HepG2 (cell line): ENCODE data around the gene POU6F2. TPM values are rescaled to one million over a fixed set of nuclear protein-coding genes. Genes with fewer than 3 reads are reported as not detected.

ENCODE experiments used
- ATF7 ChIP-seq, 2 experiments: fragments of 450-650 bp in 1 of 2; sonication (generic) in 1 of 2; formaldehyde crosslinking in 1 of 2; IDR thresholded peaks; 2 replicates each; pipeline versions ENCODE4 v1.4.0 to v1.6.1; 2016 to 2020; ENCODE audit warnings: antibody characterized with exemption in 1 of 2, mild to moderate bottlenecking in 1 of 2, missing genetic modification reagents in 1 of 2
- GATA4 ChIP-seq: sonication (generic); IDR thresholded peaks from 2 replicates; pipeline ENCODE4 v1.6.1; 2016; ENCODE audit warnings: antibody characterized with exemption, low read depth, borderline replicate concordance
- GZF1 ChIP-seq: sonication (generic); formaldehyde crosslinking; IDR thresholded peaks from 2 replicates; pipeline ENCODE4 v1.5.1; 2020; ENCODE audit warnings: mild to moderate bottlenecking, missing genetic modification reagents
- MED8 ChIP-seq: sonication (generic); formaldehyde crosslinking; IDR thresholded peaks from 2 replicates; pipeline ENCODE4 v1.8.1; 2023; ENCODE audit warnings: mild to moderate bottlenecking, missing genetic modification reagents; ENCODE audit not compliant: insufficient replicate concordance
- MIXL1 ChIP-seq: IDR thresholded peaks from 2 replicates; pipeline ENCODE4 v1.6.1; 2016
- PRMT3 ChIP-seq: sonication (generic); formaldehyde crosslinking; IDR thresholded peaks from 2 replicates; pipeline ENCODE4 v1.8.1; 2022; ENCODE audit warnings: low read depth, mild to moderate bottlenecking, moderate library complexity, missing genetic modification reagents, borderline replicate concordance
- PRPF4 ChIP-seq: fragments of 200-400 bp; formaldehyde crosslinking; IDR thresholded peaks from 2 replicates; pipeline ENCODE4 v1.6.1; 2016; ENCODE audit warnings: low read length, low read depth; ENCODE audit not compliant: poor library complexity, severe bottlenecking
- SALL2 ChIP-seq: sonication (generic); formaldehyde crosslinking; IDR thresholded peaks from 2 replicates; pipeline ENCODE4 v1.8.1; 2023; ENCODE audit warnings: mild to moderate bottlenecking, missing genetic modification reagents, inconsistent platforms
- SRY ChIP-seq: sonication (generic); formaldehyde crosslinking; IDR thresholded peaks from 2 replicates; pipeline ENCODE4 v1.8.0; 2022; ENCODE audit warnings: mild to moderate bottlenecking, missing genetic modification reagents
- U2AF1 ChIP-seq: fragments of 200-400 bp; formaldehyde crosslinking; optimal IDR thresholded peaks from 2 replicates; pipeline ENCODE3; 2017; ENCODE audit warnings: mild to moderate bottlenecking, low read depth, low read length
- ZNF251 ChIP-seq: sonication (generic); formaldehyde crosslinking; IDR thresholded peaks from 2 replicates; pipeline ENCODE4 v1.9.0; 2021; ENCODE audit warnings: mild to moderate bottlenecking, missing genetic modification reagents
- ZNF260 ChIP-seq: sonication (generic); formaldehyde crosslinking; IDR thresholded peaks from 2 replicates; pipeline ENCODE4 v1.4.0; 2020; ENCODE audit warnings: missing genetic modification reagents, low read depth, mild to moderate bottlenecking, borderline replicate concordance
- ZNF577 ChIP-seq: sonication (generic); formaldehyde crosslinking; IDR thresholded peaks from 2 replicates; pipeline ENCODE4 v1.4.0; 2020; ENCODE audit warnings: mild to moderate bottlenecking, low read depth, missing genetic modification reagents, borderline replicate concordance
- polyA plus RNA-seq, 8 experiments: library from polyadenylated mRNA; depleted of rRNA in 3 of 8; stranded (reverse) in 7 of 8; unstranded in 1 of 8; fragments of >200 nt; fragmentation: Illumina TruSeq in 4 of 8; extraction: Trizol in 4 of 8; gene quantifications; 2 replicates each; pipeline versions ENCODE4 v1.2.1 to v1.2.3, GENCODE V29; 2011 to 2016; ENCODE audit warnings: low read depth in 4 of 8, missing spikeins in 1 of 8, mixed read lengths in 1 of 8; ENCODE audit not compliant: insufficient read depth in 1 of 8
- total RNA-seq, 5 experiments: library from RNA; depleted of rRNA; stranded (reverse); fragments of >200 nt; fragmentation: Illumina TruSeq; extraction: Trizol; gene quantifications; 2 replicates each; pipeline ENCODE4 v1.2.3, GENCODE V29; 2016; ENCODE audit warnings: low read depth in 1 of 5
- TF ChIP-seq, protein P1 (sequence below): sonication (generic); formaldehyde crosslinking; IDR thresholded peaks from 2 replicates; pipeline ENCODE4 v1.5.0; 2020; ENCODE audit warnings: mild to moderate bottlenecking, missing genetic modification reagents, borderline replicate concordance
- TF ChIP-seq, protein P2 (sequence below): IDR thresholded peaks from 2 replicates; pipeline ENCODE4 v1.6.1; 2016; ENCODE audit warnings: low read depth, control low read depth
- TF ChIP-seq, protein P3 (sequence below): sonication (generic); formaldehyde crosslinking; IDR thresholded peaks from 2 replicates; pipeline ENCODE4 v1.5.1; 2020; ENCODE audit warnings: missing genetic modification reagents, mild to moderate bottlenecking, borderline replicate concordance
- TF ChIP-seq, protein P4 (sequence below): sonication (generic); formaldehyde crosslinking; IDR thresholded peaks from 2 replicates; pipeline ENCODE4 v1.5.1; 2020; ENCODE audit warnings: mild to moderate bottlenecking, missing genetic modification reagents, borderline replicate concordance

The POU6F2 gene
- total and polyA plus RNA-seq, 2 of the 13 experiments (the other 11 are each of a cell fraction or from before 2014, with no cell fraction given) = not detected

DNA sequence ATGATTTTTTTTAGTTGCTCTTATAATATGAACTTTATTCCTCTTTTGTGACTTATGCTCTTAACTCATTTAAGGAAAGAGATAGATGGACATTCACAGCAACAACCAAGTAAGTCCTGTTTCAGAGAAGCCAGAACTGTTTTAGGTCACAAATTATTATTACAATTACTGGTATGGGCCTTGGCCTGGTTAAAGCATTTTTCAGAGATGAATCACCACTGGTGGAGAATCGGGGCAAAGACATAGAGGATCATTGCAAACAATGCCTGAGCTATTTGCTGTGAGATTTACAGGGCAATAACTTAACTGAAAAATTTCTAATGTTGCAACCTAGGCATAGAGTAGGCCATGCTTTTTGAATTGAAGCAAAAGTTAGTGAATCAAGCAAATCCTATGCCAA is 450.5 kb downstream of the POU6F2 start (continued):
- TF ChIP-seq, protein P1, sequence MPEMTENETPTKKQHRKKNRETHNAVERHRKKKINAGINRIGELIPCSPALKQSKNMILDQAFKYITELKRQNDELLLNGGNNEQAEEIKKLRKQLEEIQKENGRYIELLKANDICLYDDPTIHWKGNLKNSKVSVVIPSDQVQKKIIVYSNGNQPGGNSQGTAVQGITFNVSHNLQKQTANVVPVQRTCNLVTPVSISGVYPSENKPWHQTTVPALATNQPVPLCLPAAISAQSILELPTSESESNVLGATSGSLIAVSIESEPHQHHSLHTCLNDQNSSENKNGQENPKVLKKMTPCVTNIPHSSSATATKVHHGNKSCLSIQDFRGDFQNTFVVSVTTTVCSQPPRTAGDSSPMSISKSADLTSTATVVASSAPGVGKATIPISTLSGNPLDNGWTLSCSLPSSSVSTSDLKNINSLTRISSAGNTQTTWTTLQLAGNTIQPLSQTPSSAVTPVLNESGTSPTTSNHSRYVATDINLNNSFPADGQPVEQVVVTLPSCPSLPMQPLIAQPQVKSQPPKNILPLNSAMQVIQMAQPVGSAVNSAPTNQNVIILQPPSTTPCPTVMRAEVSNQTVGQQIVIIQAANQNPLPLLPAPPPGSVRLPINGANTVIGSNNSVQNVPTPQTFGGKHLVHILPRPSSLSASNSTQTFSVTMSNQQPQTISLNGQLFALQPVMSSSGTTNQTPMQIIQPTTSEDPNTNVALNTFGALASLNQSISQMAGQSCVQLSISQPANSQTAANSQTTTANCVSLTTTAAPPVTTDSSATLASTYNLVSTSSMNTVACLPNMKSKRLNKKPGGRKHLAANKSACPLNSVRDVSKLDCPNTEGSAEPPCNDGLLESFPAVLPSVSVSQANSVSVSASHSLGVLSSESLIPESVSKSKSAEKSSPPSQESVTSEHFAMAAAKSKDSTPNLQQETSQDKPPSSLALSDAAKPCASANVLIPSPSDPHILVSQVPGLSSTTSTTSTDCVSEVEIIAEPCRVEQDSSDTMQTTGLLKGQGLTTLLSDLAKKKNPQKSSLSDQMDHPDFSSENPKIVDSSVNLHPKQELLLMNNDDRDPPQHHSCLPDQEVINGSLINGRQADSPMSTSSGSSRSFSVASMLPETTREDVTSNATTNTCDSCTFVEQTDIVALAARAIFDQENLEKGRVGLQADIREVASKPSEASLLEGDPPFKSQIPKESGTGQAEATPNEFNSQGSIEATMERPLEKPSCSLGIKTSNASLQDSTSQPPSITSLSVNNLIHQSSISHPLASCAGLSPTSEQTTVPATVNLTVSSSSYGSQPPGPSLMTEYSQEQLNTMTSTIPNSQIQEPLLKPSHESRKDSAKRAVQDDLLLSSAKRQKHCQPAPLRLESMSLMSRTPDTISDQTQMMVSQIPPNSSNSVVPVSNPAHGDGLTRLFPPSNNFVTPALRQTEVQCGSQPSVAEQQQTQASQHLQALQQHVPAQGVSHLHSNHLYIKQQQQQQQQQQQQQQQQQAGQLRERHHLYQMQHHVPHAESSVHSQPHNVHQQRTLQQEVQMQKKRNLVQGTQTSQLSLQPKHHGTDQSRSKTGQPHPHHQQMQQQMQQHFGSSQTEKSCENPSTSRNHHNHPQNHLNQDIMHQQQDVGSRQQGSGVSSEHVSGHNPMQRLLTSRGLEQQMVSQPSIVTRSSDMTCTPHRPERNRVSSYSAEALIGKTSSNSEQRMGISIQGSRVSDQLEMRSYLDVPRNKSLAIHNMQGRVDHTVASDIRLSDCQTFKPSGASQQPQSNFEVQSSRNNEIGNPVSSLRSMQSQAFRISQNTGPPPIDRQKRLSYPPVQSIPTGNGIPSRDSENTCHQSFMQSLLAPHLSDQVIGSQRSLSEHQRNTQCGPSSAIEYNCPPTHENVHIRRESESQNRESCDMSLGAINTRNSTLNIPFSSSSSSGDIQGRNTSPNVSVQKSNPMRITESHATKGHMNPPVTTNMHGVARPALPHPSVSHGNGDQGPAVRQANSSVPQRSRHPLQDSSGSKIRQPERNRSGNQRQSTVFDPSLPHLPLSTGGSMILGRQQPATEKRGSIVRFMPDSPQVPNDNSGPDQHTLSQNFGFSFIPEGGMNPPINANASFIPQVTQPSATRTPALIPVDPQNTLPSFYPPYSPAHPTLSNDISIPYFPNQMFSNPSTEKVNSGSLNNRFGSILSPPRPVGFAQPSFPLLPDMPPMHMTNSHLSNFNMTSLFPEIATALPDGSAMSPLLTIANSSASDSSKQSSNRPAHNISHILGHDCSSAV (CRISPR knock-in tag) = no peak
- TF ChIP-seq PRMT3 (CRISPR knock-in tag) (no peak), ZNF577 (CRISPR knock-in tag) (no peak), SRY (CRISPR knock-in tag) (no peak), MED8 (no peak), ZNF251 (CRISPR knock-in tag) (no peak), ATF7 (IDR thresholded peaks at IDR 0.05) (no peak), ATF7 (CRISPR knock-in tag; IDR thresholded peaks at IDR 0.05) (no peak), U2AF1 (no peak), GATA4 (no peak), ZNF260 (CRISPR knock-in tag) (no peak), GZF1 (no peak), PRPF4 (no peak), SALL2 (no peak), MIXL1 (CRISPR knock-in tag) (no peak)
- TF ChIP-seq, protein P2, sequence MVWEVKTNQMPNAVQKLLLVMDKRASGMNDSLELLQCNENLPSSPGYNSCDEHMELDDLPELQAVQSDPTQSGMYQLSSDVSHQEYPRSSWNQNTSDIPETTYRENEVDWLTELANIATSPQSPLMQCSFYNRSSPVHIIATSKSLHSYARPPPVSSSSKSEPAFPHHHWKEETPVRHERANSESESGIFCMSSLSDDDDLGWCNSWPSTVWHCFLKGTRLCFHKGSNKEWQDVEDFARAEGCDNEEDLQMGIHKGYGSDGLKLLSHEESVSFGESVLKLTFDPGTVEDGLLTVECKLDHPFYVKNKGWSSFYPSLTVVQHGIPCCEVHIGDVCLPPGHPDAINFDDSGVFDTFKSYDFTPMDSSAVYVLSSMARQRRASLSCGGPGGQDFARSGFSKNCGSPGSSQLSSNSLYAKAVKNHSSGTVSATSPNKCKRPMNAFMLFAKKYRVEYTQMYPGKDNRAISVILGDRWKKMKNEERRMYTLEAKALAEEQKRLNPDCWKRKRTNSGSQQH (CRISPR knock-in tag) = no peak
- TF ChIP-seq, protein P3, sequence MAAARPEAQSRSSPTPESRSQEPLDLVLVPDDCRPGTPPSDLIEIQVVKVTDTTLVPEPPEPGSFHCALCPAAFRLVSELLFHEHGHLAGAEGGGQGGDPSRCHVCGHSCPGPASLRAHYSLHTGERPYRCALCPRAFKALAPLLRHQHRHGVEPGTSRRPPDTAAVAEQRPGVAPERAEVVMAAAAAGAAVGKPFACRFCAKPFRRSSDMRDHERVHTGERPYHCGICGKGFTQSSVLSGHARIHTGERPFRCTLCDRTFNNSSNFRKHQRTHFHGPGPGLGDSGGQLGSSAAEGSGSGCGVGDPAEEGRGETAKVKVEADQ (CRISPR knock-in tag) = no peak
- TF ChIP-seq, protein P4, sequence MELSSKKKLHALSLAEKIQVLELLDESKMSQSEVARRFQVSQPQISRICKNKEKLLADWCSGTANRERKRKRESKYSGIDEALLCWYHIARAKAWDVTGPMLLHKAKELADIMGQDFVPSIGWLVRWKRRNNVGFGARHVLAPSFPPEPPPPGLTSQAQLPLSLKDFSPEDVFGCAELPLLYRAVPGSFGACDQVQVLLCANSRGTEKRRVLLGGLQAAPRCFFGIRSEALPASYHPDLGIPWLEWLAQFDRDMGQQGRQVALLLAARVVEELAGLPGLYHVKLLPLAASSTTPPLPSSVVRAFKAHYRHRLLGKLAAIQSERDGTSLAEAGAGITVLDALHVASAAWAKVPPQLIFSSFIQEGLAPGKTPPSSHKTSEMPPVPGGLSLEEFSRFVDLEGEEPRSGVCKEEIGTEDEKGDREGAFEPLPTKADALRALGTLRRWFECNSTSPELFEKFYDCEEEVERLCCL = no peak
